HEK293T (cell line): ENCODE measurements around the gene KCNN4.

Experiments
- BHLHE40 ChIP-seq: fragments of 450-650 bp; IDR thresholded peaks from 2 replicates; pipeline ENCODE4 v1.6.1; 2016; ENCODE audit warnings: mild to moderate bottlenecking, moderate library complexity, borderline replicate concordance
- ELF4 ChIP-seq: fragments of 450-650 bp; IDR thresholded peaks from 2 replicates; pipeline ENCODE4 v1.6.1; 2017; ENCODE audit warnings: antibody characterized with exemption
- FOXA1 ChIP-seq: fragments of 450-650 bp; IDR thresholded peaks from 2 replicates; pipeline ENCODE4 v1.6.1; 2016; ENCODE audit warnings: mild to moderate bottlenecking
- FOXM1 ChIP-seq: fragments of 450-650 bp; IDR thresholded peaks from 2 replicates; pipeline ENCODE4 v1.6.1; 2017; ENCODE audit warnings: mild to moderate bottlenecking, borderline replicate concordance
- HDGF ChIP-seq: fragments of 450-650 bp; IDR thresholded peaks from 2 replicates; pipeline ENCODE4 v1.6.1; 2017; ENCODE audit warnings: antibody characterized with exemption, borderline replicate concordance
- SP1 ChIP-seq: fragments of 450-650 bp; IDR thresholded peaks from 2 replicates; pipeline ENCODE4 v1.6.1; 2017
- SUZ12 ChIP-seq: fragments of 450-650 bp; IDR thresholded peaks from 2 replicates; pipeline ENCODE4 v1.6.1; 2016; ENCODE audit warnings: mild to moderate bottlenecking
- TARDBP ChIP-seq: fragments of 450-650 bp; IDR thresholded peaks from 2 replicates; pipeline ENCODE4 v1.6.1; 2016
- ZNF384 ChIP-seq: fragments of 450-650 bp; IDR thresholded peaks from 2 replicates; pipeline ENCODE4 v1.6.1; 2016

DNA sequence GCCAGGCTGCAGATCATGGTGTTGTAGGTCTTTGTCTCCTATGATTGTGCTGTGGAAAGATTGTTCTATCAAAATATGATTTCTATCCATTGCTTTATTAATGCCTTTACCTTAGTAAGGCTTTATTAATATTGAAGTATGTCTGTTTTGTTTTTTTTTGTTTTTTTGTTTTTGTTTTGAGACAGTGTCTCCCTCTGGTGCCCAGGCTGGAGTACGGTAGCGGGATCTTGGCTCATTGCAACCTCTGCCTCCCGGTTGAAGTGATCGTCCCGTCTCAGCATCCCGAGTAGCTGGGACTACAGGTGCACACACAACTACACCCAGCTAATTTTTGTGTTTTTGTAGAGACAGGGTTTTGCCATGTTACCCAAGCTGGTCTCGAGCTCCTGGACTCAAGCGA, 57.2 kb downstream of the KCNN4 start:
- TF ChIP-seq BHLHE40 (no peak), SP1 (no peak), SUZ12 (no peak), FOXM1 (no peak), ZNF384 (peak; percentile 42; the same call in 1 of the 2 replicates), ELF4 (no peak), HDGF (no peak), FOXA1 (no peak), TARDBP (no peak)
